ENCODE measurements around the gene USP15.
"Not testable (repeated sequence)": the region's sequence is repeated elsewhere in the genome, so short reads cannot be mapped to it uniquely, and the experiment has no call there.

USP15 gene

GRCh38 chr12:62446754-62447452 is 186.7 kb downstream of the USP15 start:
- no CpG with 5 or more reads among the region's 2 CpGs for WGBS (ENCODE audit: insufficient coverage)

DNA sequence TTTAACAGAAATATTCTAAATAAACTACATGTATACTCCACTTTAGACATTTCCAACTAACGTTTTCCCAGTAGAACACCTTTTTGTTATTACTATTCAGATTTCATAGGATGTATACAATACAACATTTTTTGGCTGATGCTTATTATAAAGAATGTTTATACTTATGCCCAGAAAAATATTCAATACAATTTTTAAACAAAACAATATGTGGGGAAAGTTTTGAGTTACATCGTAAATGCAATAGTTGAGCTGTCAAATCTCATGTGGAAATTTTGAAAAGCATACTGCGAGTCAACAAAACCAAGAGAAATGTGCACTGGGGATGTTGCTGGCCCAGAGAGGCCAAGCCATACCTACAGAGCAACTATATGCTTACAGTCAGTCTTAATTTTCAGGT is 188.2 kb downstream of the USP15 start:
- Histone ChIP-seq H3K27ac (ENCODE audit: insufficient read depth in 1 of 2, low read depth in 1 of 2, low read length in 2 of 2, poor library complexity in 1 of 2, severe bottlenecking in 2 of 2) (no peak overlapping the region), H3K27me3 (replicated peaks in 2 of 5; ENCODE audit: control insufficient read depth in 4 of 5, insufficient read depth in 5 of 5, low read length in 4 of 5) (no peaks in the 10 kb centered on the region), H3K9me3 (ENCODE audit: control extremely low read depth in 1 of 5, control insufficient read depth in 4 of 5, insufficient read depth in 2 of 5, low read depth in 1 of 5, low read length in 4 of 5) (peaks cover 0 to 11% (median 5%) of the 10 kb centered on the region in 5 experiments), H3K4me1 (ENCODE audit: control extremely low read depth in 1 of 4, control insufficient read depth in 4 of 4, insufficient read depth in 4 of 4, low read length in 3 of 4) (peaks cover 0 to 3% (median 0%) of the 10 kb centered on the region in 4 experiments), H3K36me3 (ENCODE audit: control insufficient read depth in 4 of 4, insufficient read depth in 4 of 4, low read length in 3 of 4) (no peaks in the 10 kb centered on the region), H3K4me3 (ENCODE audit: control insufficient read depth in 1 of 7, extremely low read depth in 1 of 7, insufficient read depth in 4 of 7, low read depth in 2 of 7, low read length in 6 of 7) (no peak overlapping the region)
- DNase-seq, result no peak
- ChIA-PET CTCF (interaction anchor here (0.9 to 2.9 kb wide), 2 partner anchors 10 to 13 kb away, joined by 3 to 9 read pairs; no protein-coding TSS in a partner anchor), POLR2A (no interaction called here)
- no CpG with 5 or more reads among the region's 3 CpGs for WGBS (ENCODE audit: insufficient coverage)

More at GRCh38 chr12:62446754-62447452, 186.7 kb downstream of the USP15 start:
- no peak overlapping the region for H3K4me3 ChIP-seq (ENCODE audit: control insufficient read depth in 1 of 7, extremely low read depth in 1 of 7, insufficient read depth in 4 of 7, low read depth in 2 of 7, low read length in 6 of 7)
- POLR2A ChIA-PET, result no interaction called here
- H3K9me3 ChIP-seq (ENCODE audit: control extremely low read depth in 1 of 5, control insufficient read depth in 4 of 5, insufficient read depth in 2 of 5, low read depth in 1 of 5, low read length in 4 of 5), result peaks cover 0 to 18% (median 9%) of the 10 kb centered on the region in 5 experiments
- peak in 2 of 3 donors; percentile 13 to 36 for DNase-seq
- H3K27ac ChIP-seq (ENCODE audit: insufficient read depth in 1 of 2, low read depth in 1 of 2, low read length in 2 of 2, poor library complexity in 1 of 2, severe bottlenecking in 2 of 2), result no peak overlapping the region
- no peaks in the 10 kb centered on the region for H3K36me3 ChIP-seq (ENCODE audit: control insufficient read depth in 4 of 4, insufficient read depth in 4 of 4, low read length in 3 of 4)
- H3K27me3 ChIP-seq (replicated peaks in 2 of 5; ENCODE audit: control insufficient read depth in 4 of 5, insufficient read depth in 5 of 5, low read length in 4 of 5), result no peaks in the 10 kb centered on the region
- H3K4me1 ChIP-seq (ENCODE audit: control extremely low read depth in 1 of 4, control insufficient read depth in 4 of 4, insufficient read depth in 4 of 4, low read length in 3 of 4), result peaks cover 0 to 3% (median 0%) of the 10 kb centered on the region in 4 experiments
- CTCF ChIA-PET, result interaction anchor here (0.6 to 1.5 kb wide), 3 partner anchors 9 to 355 kb away, joined by 4 to 5 read pairs (median 4); no protein-coding TSS in a partner anchor

- 100% methylated on average over 1 of the region's 2 CpGs for WGBS (ENCODE audit: insufficient coverage)
- not testable (repeated sequence) for H3K27ac ChIP-seq (ENCODE audit: insufficient read depth in 1 of 2, low read depth in 1 of 2, low read length in 2 of 2, poor library complexity in 1 of 2, severe bottlenecking in 2 of 2); H3K4me1 ChIP-seq (ENCODE audit: control extremely low read depth in 1 of 4, control insufficient read depth in 4 of 4, insufficient read depth in 4 of 4, low read length in 3 of 4); H3K36me3 ChIP-seq (ENCODE audit: control insufficient read depth in 4 of 4, insufficient read depth in 4 of 4, low read length in 3 of 4); H3K27me3 ChIP-seq (replicated peaks in 2 of 5; ENCODE audit: control insufficient read depth in 4 of 5, insufficient read depth in 5 of 5, low read length in 4 of 5); H3K4me3 ChIP-seq (ENCODE audit: control insufficient read depth in 1 of 7, extremely low read depth in 1 of 7, insufficient read depth in 4 of 7, low read depth in 2 of 7, low read length in 6 of 7); DNase-seq; H3K9me3 ChIP-seq (ENCODE audit: control extremely low read depth in 1 of 5, control insufficient read depth in 4 of 5, insufficient read depth in 2 of 5, low read depth in 1 of 5, low read length in 4 of 5)
- ChIA-PET POLR2A (interaction anchor here (1.1 kb wide), 1 partner anchor 10 kb away, joined by 3 read pairs; no protein-coding TSS in a partner anchor), CTCF (interaction anchor here (2.4 kb wide), 1 partner anchor 17 kb away, joined by 9 read pairs; no protein-coding TSS in a partner anchor)
These were observed 195.2 kb downstream of the USP15 start for GRCh38 chr12:62455429-62455828.

DNA sequence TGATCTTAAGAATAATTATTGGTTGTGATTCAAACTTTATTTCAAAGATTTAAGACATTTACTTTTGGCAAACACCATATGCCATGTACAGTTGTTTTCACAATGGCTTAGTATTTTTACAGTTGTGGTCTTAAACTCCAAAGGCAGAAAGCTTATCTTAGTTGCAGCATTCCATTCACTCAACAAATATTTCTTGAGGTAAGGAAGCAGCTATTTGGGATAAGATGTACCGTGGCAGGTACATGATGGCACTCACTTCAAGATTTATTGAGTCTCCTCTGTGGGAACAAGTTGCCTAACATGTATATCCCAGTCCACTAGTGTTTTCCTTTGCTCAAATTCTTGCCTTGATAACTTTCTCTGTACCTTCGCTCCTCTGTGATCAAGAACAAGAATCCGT is 198.4 kb downstream of the USP15 start:
- peaks cover 2 to 6% (median 6%) of the 10 kb centered on the region in 5 experiments for H3K9me3 ChIP-seq (ENCODE audit: control extremely low read depth in 1 of 5, control insufficient read depth in 4 of 5, insufficient read depth in 2 of 5, low read depth in 1 of 5, low read length in 4 of 5)
- ChIA-PET CTCF (interaction anchor here (1.3 kb wide), 2 partner anchors 18 to 21 kb away, joined by 3 to 4 read pairs; no protein-coding TSS in a partner anchor), POLR2A (no interaction called here)
- no CpG with 5 or more reads among the region's 3 CpGs for WGBS (ENCODE audit: insufficient coverage)
- H3K27me3 ChIP-seq (replicated peaks in 2 of 5; ENCODE audit: control insufficient read depth in 4 of 5, insufficient read depth in 5 of 5, low read length in 4 of 5), result no peaks in the 10 kb centered on the region
- H3K4me3 ChIP-seq (ENCODE audit: control insufficient read depth in 1 of 7, extremely low read depth in 1 of 7, insufficient read depth in 4 of 7, low read depth in 2 of 7, low read length in 6 of 7), result no peak overlapping the region
- no peak for DNase-seq
- no peaks in the 10 kb centered on the region for H3K36me3 ChIP-seq (ENCODE audit: control insufficient read depth in 4 of 4, insufficient read depth in 4 of 4, low read length in 3 of 4)
- no peak overlapping the region for H3K27ac ChIP-seq (ENCODE audit: insufficient read depth in 1 of 2, low read depth in 1 of 2, low read length in 2 of 2, poor library complexity in 1 of 2, severe bottlenecking in 2 of 2)
- no peaks in the 10 kb centered on the region for H3K4me1 ChIP-seq (ENCODE audit: control extremely low read depth in 1 of 4, control insufficient read depth in 4 of 4, insufficient read depth in 4 of 4, low read length in 3 of 4)

- Histone ChIP-seq H3K36me3 (ENCODE audit: control insufficient read depth in 4 of 4, insufficient read depth in 4 of 4, low read length in 3 of 4) (no peaks in the 10 kb centered on the region), H3K4me3 (ENCODE audit: control insufficient read depth in 1 of 7, extremely low read depth in 1 of 7, insufficient read depth in 4 of 7, low read depth in 2 of 7, low read length in 6 of 7) (no peak overlapping the region), H3K4me1 (ENCODE audit: control extremely low read depth in 1 of 4, control insufficient read depth in 4 of 4, insufficient read depth in 4 of 4, low read length in 3 of 4) (no peaks in the 10 kb centered on the region), H3K9me3 (ENCODE audit: control extremely low read depth in 1 of 5, control insufficient read depth in 4 of 5, insufficient read depth in 2 of 5, low read depth in 1 of 5, low read length in 4 of 5) (peaks cover 2 to 7% (median 6%) of the 10 kb centered on the region in 5 experiments), H3K27ac (ENCODE audit: insufficient read depth in 1 of 2, low read depth in 1 of 2, low read length in 2 of 2, poor library complexity in 1 of 2, severe bottlenecking in 2 of 2) (no peak overlapping the region), H3K27me3 (replicated peaks in 2 of 5; ENCODE audit: control insufficient read depth in 4 of 5, insufficient read depth in 5 of 5, low read length in 4 of 5) (no peaks in the 10 kb centered on the region)
- DNase-seq, result no peak
- ChIA-PET POLR2A (no interaction called here), CTCF (interaction anchor here (0.9 to 1.4 kb wide), 2 partner anchors 22 to 75 kb away, joined by 3 to 4 read pairs; no protein-coding TSS in a partner anchor)
These were observed 199.8 kb downstream of the USP15 start for GRCh38 chr12:62459976-62460375.

DNA sequence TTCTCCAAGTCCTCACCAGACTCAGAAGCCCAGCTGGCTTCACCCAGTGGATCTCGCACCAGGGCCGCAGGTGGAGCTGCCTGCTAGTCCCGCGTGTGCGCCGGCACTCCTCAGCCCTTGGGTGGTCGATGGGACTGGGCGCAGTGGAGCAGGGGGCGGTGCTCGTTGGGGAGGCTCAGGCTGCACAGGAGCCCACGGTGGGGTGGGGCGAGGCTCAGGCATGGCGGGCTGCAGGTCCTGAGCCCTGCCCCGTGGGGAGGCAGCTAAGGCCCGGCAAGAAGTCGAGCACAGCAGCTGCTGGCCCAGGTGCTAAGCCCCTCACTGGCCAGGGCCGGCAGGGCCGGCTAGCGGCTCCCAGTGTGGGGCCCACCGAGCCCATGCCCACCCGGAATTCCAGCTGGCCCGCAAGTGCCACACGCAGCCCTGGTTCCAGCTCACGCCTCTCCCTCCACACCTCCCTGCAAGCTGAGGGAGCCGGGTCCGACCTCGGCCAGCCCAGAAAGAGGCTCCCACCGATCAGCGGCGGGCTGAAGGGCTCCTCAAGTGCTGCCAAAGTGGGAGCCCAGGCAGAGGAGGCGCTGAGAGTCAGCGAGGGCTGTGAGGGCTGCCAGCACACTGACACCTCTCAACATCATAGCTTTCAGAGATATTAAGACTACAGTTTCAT is 201.1 kb downstream of the USP15 start:
- H3K9me3 ChIP-seq (ENCODE audit: control extremely low read depth in 1 of 5, control insufficient read depth in 4 of 5, insufficient read depth in 2 of 5, low read depth in 1 of 5, low read length in 4 of 5); POLR2A ChIA-PET; H3K27me3 ChIP-seq (replicated peaks in 2 of 5; ENCODE audit: control insufficient read depth in 4 of 5, insufficient read depth in 5 of 5, low read length in 4 of 5); H3K27ac ChIP-seq (ENCODE audit: insufficient read depth in 1 of 2, low read depth in 1 of 2, low read length in 2 of 2, poor library complexity in 1 of 2, severe bottlenecking in 2 of 2); DNase-seq; H3K36me3 ChIP-seq (ENCODE audit: control insufficient read depth in 4 of 4, insufficient read depth in 4 of 4, low read length in 3 of 4); H3K4me3 ChIP-seq (ENCODE audit: control insufficient read depth in 1 of 7, extremely low read depth in 1 of 7, insufficient read depth in 4 of 7, low read depth in 2 of 7, low read length in 6 of 7); H3K4me1 ChIP-seq (ENCODE audit: control extremely low read depth in 1 of 4, control insufficient read depth in 4 of 4, insufficient read depth in 4 of 4, low read length in 3 of 4): not testable (repeated sequence)
- CTCF ChIA-PET, result interaction anchor here (1.4 to 1.9 kb wide), 3 partner anchors 11 to 23 kb away, joined by 4 to 5 read pairs (median 5); no protein-coding TSS in a partner anchor
- WGBS (ENCODE audit: insufficient coverage), result 99% methylated on average over 27 of the region's 32 CpGs

DNA sequence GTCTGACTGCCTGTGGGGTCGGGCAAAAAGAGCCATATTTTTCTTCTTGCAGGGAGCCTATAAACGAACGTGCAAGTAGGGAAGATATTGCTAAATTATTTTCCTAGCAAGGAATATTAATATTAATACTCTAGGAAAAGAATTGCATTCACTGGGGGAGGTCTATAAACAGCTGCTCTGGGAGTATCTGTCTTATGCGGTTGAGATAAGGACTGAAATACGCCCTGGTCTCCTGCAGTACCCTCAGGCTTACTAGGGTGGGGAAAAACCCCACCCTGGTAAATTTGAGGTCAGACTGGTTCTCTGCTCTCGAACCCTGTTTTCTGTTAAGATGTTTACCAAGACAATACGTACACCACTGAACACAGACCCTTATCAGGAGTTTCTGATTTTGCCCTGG is 203.0 kb downstream of the USP15 start:
- H3K9me3 ChIP-seq (ENCODE audit: control extremely low read depth in 1 of 5, control insufficient read depth in 4 of 5, insufficient read depth in 2 of 5, low read depth in 1 of 5, low read length in 4 of 5); H3K27ac ChIP-seq (ENCODE audit: insufficient read depth in 1 of 2, low read depth in 1 of 2, low read length in 2 of 2, poor library complexity in 1 of 2, severe bottlenecking in 2 of 2); H3K27me3 ChIP-seq (replicated peaks in 2 of 5; ENCODE audit: control insufficient read depth in 4 of 5, insufficient read depth in 5 of 5, low read length in 4 of 5); POLR2A ChIA-PET; H3K36me3 ChIP-seq (ENCODE audit: control insufficient read depth in 4 of 4, insufficient read depth in 4 of 4, low read length in 3 of 4); H3K4me3 ChIP-seq (ENCODE audit: control insufficient read depth in 1 of 7, extremely low read depth in 1 of 7, insufficient read depth in 4 of 7, low read depth in 2 of 7, low read length in 6 of 7): not testable (repeated sequence)
- peak in 2 of 3 donors; percentile 14 to 30 for DNase-seq
- H3K4me1 ChIP-seq (ENCODE audit: control extremely low read depth in 1 of 4, control insufficient read depth in 4 of 4, insufficient read depth in 4 of 4, low read length in 3 of 4), result peaks cover 7 to 18% (median 15%) of the 10 kb centered on the region in 4 experiments
- CTCF ChIA-PET, result interaction anchor here (2.1 kb wide), 1 partner anchor 13 kb away, joined by 4 read pairs; no protein-coding TSS in a partner anchor
- WGBS (ENCODE audit: insufficient coverage), result 100% methylated on average over 4 of the region's 7 CpGs
